Osteoblast (primary cell): ENCODE results near the gene SNX4. TPM values are rescaled to one million over a fixed set of nuclear protein-coding genes. Genes with fewer than 3 reads are reported as not detected.
A peak's percentile ranks its signal among the peaks of the same experiment; 100 is the strongest.

ENCODE experiments used
- DNase-seq: peaks from one replicate; pipeline ENCODE4 v3.0.0; 2011; ENCODE audit warnings: low spot score, mixed read lengths; ENCODE audit not compliant: insufficient read length; ENCODE audit errors: missing footprints
- H2AFZ ChIP-seq: 2 replicates; pipeline ENCODE4 v1.6.0; 2011; ENCODE audit warnings: mild to moderate bottlenecking, low read length
- H3K27ac ChIP-seq: 2 replicates; pipeline ENCODE4 v1.5.1; 2011; ENCODE audit warnings: mild to moderate bottlenecking, low read depth, low read length, moderate library complexity
- H3K27me3 ChIP-seq: 2 replicates; pipeline ENCODE4 v1.6.0; 2012; ENCODE audit warnings: mild to moderate bottlenecking, control low read depth, inconsistent platforms, low read length, moderate library complexity; ENCODE audit not compliant: insufficient read depth
- H3K36me3 ChIP-seq: 2 replicates; pipeline ENCODE4 v1.5.1; 2011; ENCODE audit warnings: mild to moderate bottlenecking, low read length, control low read depth, moderate library complexity; ENCODE audit not compliant: insufficient read depth
- H3K4me1 ChIP-seq: 2 replicates; pipeline ENCODE4 v1.5.1; 2011; ENCODE audit warnings: mild to moderate bottlenecking, low read length, control low read depth, moderate library complexity; ENCODE audit not compliant: insufficient read depth
- H3K4me2 ChIP-seq: 2 replicates; pipeline ENCODE4 v1.6.0; 2011; ENCODE audit warnings: mild to moderate bottlenecking, low read length; ENCODE audit not compliant: insufficient read depth
- H3K4me3 ChIP-seq: fragments of 200-600 bp; sonication (generic); 3 replicates; pipeline ENCODE4 v1.5.1; 2012; ENCODE audit warnings: mild to moderate bottlenecking, low read length, inconsistent platforms; ENCODE audit not compliant: insufficient read depth
- H3K79me2 ChIP-seq: 2 replicates; pipeline ENCODE4 v1.6.0; 2012; ENCODE audit warnings: mild to moderate bottlenecking, low read length, control low read depth, inconsistent platforms; ENCODE audit not compliant: insufficient read depth
- H3K9me3 ChIP-seq: 2 replicates; pipeline ENCODE4 v1.5.1; 2011; ENCODE audit warnings: low read depth, low read length, control low read depth
- H4K20me1 ChIP-seq: 2 replicates; pipeline ENCODE4 v1.6.0; 2012; ENCODE audit warnings: mild to moderate bottlenecking, low read length, control low read depth; ENCODE audit not compliant: insufficient read depth
- CTCF ChIP-seq: IDR thresholded peaks from 2 replicates; pipeline ENCODE4 v1.5.1; 2011; ENCODE audit warnings: mild to moderate bottlenecking, low read depth, low read length, moderate library complexity; ENCODE audit errors: extremely low read depth
- total RNA-seq: library from RNA; depleted of rRNA; stranded (reverse); fragments of >200 nt; gene quantifications from 2 replicates; pipeline ENCODE4 v1.2.3, GENCODE V29; 2012

SNX4 gene
- total RNA-seq, 1 donor, result 36.2 TPM

- DNase-seq, result peak; percentile 32
- peaks cover 24% of the 10 kb centered on the region for H3K36me3 ChIP-seq
- H2AFZ ChIP-seq, result no peak overlapping the region
- peaks cover 18% of the 10 kb centered on the region for H3K4me1 ChIP-seq
- no peaks in the 10 kb centered on the region for H3K27me3 ChIP-seq
- peak overlapping the region; percentile 21 for H3K27ac ChIP-seq
- H4K20me1 ChIP-seq, result peaks cover 16% of the 10 kb centered on the region
- no peak overlapping the region for H3K4me3 ChIP-seq
- TF ChIP-seq CTCF, result no peak
- peaks cover 1% of the 10 kb centered on the region for H3K9me3 ChIP-seq
- H3K79me2 ChIP-seq, result peaks cover 82% of the 10 kb centered on the region
- peak overlapping the region; percentile 10 for H3K4me2 ChIP-seq
These were observed 7.7 kb downstream of the SNX4 start for GRCh38 chr3:125512135-125512920.

- H3K4me3 ChIP-seq, result no peak overlapping the region
- peaks cover 81% of the 10 kb centered on the region for H3K79me2 ChIP-seq
- peaks cover 1% of the 10 kb centered on the region for H3K9me3 ChIP-seq
- peak; percentile 45 for DNase-seq
- H3K27ac ChIP-seq, result peak overlapping the region; percentile 69
- peak overlapping the region; percentile 26 for H3K4me2 ChIP-seq
- no peak for TF ChIP-seq CTCF
- H3K36me3 ChIP-seq, result peaks cover 28% of the 10 kb centered on the region
- peaks cover 15% of the 10 kb centered on the region for H4K20me1 ChIP-seq
- no peak overlapping the region for H2AFZ ChIP-seq
- no peaks in the 10 kb centered on the region for H3K27me3 ChIP-seq
- H3K4me1 ChIP-seq, result peaks cover 18% of the 10 kb centered on the region
These were observed 8.4 kb downstream of the SNX4 start for GRCh38 chr3:125511420-125512118.

GRCh38 chr3:125507128-125507527, 12.9 kb downstream of the SNX4 start:
- no peaks in the 10 kb centered on the region for H3K27me3 ChIP-seq
- no peak overlapping the region for H3K4me2 ChIP-seq
- H4K20me1 ChIP-seq, result peaks cover 4% of the 10 kb centered on the region
- H3K36me3 ChIP-seq, result peaks cover 40% of the 10 kb centered on the region
- no peak overlapping the region for H3K4me3 ChIP-seq
- peaks cover 75% of the 10 kb centered on the region for H3K79me2 ChIP-seq
- H2AFZ ChIP-seq, result no peak overlapping the region
- no peak overlapping the region for H3K27ac ChIP-seq
- no peak for DNase-seq
- peaks cover 1% of the 10 kb centered on the region for H3K9me3 ChIP-seq
- no peak for TF ChIP-seq CTCF
- H3K4me1 ChIP-seq, result peaks cover 9% of the 10 kb centered on the region

GRCh38 chr3:125498630-125499029, 21.4 kb downstream of the SNX4 start:
- Histone ChIP-seq H3K36me3 (peaks cover 37% of the 10 kb centered on the region), H3K27me3 (no peaks in the 10 kb centered on the region), H3K9me3 (no peaks in the 10 kb centered on the region), H2AFZ (no peak overlapping the region), H4K20me1 (peaks cover 3% of the 10 kb centered on the region), H3K27ac (no peak overlapping the region), H3K79me2 (peaks cover 12% of the 10 kb centered on the region), H3K4me1 (peaks cover 6% of the 10 kb centered on the region), H3K4me3 (no peak overlapping the region), H3K4me2 (no peak overlapping the region)
- DNase-seq, result no peak
- no peak for TF ChIP-seq CTCF
